Stimulated activated CD8-positive, alpha-beta memory T cell treated with anti-CD3 and anti-CD28 coated beads, Interleukin-4, amount 100 ng/mL, for 1 hour (primary cell): Measurements from ENCODE around the gene HTR2B.
"Not testable (repeated sequence)": the region's sequence is repeated elsewhere in the genome, so short reads cannot be mapped to it uniquely, and the experiment has no call there.

Experiments
- DNase-seq, 2 donors: peaks; one replicate each; pipeline ENCODE4 v3.0.0-alpha.2; 2020; ENCODE audit warnings: low read depth in 2 of 2, low spot score in 1 of 2

HTR2B gene

GRCh38 chr2:231099918-231100317, 24.9 kb downstream of the HTR2B start:
- DNase-seq = no peak

DNA sequence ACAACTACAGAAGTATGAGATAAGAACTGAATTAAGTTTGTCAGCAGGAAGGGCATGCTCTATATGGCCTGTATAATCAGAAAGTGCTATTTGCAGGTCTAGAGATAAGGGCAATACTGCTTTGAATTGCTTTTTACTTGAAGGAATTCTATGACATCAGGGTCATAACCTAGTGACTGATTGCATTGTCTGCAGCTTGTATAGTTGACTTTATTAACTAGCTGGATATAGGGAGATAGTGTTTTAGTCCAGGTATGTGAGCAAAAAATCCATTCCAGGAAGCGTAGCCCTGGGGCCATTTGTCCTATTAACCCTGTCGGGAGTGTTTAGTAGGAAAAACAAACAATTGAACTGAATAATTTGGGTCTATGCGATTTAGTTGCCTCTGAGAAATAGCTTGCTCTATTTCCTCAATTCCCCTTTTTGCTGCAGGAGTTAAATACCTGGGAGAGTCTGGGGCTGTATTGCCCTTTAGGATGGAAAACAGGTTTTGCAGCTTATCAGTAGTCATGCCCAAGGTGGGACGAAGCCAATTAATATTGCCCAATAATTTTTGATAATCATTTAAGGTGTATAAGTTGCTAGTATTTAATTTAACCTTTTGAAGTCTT, 30.0 kb downstream of the HTR2B start:
- DNase-seq = no peak

- no peak for DNase-seq
Measured at GRCh38 chr2:231093933-231094332, 30.9 kb downstream of the HTR2B start.

GRCh38 chr2:231088754-231089153, 36.1 kb downstream of the HTR2B start:
- DNase-seq = no peak

DNA sequence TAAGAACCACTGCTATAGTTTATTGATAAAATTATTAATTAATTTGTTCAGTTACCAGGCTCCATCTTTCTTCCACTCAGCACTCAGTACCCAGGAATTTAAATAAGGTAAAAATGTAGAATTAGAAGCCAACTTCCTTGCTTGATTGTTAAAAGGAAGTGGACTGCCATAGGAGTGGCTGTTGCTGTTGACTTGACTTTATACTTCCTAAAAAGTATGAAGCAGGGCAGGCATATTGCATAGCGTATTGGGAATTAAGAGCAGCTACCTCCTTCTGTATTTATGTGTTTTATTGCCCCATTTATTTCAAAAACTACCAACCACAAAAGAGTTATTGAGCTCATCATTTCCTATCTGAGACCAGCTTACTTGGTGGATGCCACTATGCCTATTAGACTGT, 40.3 kb downstream of the HTR2B start:
- no peak for DNase-seq

DNA sequence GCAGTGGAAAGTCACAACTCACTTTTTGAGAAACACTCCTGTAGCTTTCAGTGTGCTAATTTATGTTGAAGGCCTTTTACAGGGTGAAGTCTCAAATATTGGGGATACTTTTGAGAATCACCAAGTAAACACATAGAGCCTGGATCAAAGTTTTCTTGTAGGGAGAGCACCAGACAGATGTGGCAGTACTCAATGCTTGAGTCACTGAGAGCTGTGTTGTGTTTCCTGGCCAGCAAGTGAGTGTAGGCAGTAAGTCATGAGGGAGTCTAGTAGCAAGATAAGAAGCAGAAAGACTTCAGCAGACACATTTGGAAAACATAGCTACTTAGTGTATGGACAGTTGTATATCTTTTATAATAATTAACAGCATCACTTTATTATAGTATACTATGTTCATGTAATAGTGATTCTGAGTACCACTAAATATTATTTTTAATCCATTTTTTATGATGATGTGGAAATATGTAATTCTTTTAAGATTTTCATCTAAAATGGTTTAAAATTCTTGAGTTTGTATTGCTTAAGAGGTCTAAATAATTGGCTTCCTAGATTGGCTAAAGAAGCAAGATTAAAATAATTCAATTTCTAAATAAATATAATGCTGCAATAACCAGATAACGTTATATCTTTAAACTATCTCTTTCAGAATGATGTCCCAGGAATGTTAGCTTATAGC, 55.3 kb downstream of the HTR2B start:
- DNase-seq = no peak

DNA sequence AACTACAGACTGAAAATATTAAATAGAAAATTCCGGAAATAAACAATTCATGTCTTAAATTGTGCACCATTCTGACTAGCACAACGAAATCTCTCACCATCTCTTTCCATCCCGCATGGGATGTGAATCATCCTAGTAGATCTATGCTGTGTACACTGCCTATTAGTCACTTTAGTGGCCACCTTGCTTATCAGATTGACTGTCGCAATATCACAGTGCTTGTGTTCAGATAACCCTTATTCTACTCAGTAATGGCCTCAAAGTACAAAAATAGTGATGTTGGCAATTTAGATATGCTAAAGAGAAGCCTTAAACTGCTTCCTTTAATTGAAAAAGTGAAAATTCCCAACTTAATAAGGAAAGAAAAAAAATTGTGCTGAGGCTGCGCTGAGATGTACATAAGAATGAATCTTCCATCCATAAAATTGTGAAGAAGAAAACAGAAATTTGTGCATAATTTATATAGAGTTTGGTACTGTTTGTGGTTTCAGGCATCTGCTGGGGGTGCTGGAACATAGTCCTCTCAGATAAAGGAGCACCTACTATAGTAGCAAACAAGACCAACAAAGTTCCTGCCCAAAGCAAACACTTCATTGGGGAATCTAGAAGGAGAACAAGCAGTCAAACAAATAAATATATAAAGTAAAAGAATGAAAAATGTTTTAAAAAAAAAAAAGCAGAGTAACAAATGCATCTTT, 56.2 kb downstream of the HTR2B start:
- DNase-seq = no peak

DNA sequence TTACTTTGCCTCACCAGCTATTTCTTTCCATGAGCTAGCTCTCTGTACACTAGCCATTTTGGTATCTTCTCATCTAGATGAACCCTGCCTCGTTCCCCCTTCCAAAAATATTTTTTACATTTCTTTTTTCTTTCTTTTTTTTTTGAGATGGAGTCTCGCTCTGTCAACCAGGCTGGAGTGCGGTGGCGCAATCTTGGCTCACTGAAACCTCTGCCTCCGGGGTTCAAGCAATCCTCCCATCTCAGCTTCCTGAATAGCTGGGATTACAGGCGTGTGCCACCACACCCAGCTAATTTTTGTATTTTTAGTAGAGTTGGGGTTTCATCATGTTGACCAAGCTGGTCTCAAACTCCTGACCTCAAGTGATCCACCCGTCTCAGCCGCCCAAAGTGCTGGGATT, 57.3 kb downstream of the HTR2B start:
- DNase-seq = not testable (repeated sequence)

GRCh38 chr2:231065966-231066365, 58.9 kb downstream of the HTR2B start:
- DNase-seq = no peak

DNA sequence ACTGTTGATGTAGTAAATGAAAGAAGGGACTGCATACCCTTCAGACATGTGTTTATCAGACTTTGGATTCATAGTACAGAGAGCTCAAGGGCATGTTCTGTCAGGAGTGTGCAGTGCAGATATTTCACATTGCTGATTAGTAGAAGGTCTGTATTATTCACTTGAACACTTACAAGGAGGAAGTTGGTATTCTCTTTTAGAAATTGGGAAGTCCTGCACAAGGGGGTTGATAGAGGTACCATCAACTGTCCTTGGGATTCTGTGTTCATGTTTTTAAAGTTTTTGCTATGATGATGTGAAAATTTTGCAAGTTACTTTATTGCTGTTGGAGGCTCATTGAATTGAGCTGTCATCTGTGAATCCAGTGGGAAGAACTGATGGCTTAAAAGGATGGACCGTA, 61.5 kb downstream of the HTR2B start:
- DNase-seq = no peak

GRCh38 chr2:231062776-231063175, 62.1 kb downstream of the HTR2B start:
- DNase-seq = no peak

DNA sequence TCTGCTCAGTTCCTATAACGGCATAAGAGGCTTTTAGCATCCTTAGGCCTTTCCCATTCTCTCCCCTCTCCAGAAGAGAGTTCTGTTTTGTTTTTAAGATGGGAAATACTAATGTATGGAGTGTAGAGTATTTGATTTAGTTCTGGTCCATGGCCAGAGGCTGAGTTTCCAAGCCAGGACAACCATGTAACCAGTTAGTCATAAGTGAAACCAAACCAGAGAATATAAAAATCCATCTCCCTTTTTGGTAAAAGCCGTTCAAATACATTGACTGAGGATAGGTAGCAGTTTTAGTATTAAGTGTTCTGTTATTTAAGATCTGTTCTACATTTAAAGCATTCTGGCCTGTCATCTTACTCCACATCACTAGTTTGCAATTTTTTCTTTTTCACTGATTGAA, 65.1 kb downstream of the HTR2B start:
- no peak for DNase-seq

GRCh38 chr2:231058761-231059550, 65.9 kb downstream of the HTR2B start:
- DNase-seq = no peak
